Adrenal gland (tissue), 12 donors: Measurements from ENCODE around the gene CXCL12. TPM values are rescaled to one million over a fixed set of nuclear protein-coding genes. Genes with fewer than 3 reads are reported as not detected.

Experiments used
- DNase-seq, 7 donors: peaks; one replicate each; pipeline ENCODE4 v3.0.0-alpha.2; 2019 to 2020
- H3K27ac ChIP-seq, 5 donors: fragments of 200-600 bp; sonication (generic) in 4 of 5; 1 replicate in 3 of 5; 2 replicates in 2 of 5; pipeline versions ENCODE4 v1.5.1 to v1.8.0; 2016 to 2020; ENCODE audit warnings: mild to moderate bottlenecking in 1 of 5
- H3K27me3 ChIP-seq: fragments of 200-600 bp; 2 replicates; pipeline ENCODE4 v1.8.0; 2021
- H3K36me3 ChIP-seq, 2 donors: fragments of 200-600 bp; replicated peaks in 1 of 2; 1 replicate in 1 of 2; 2 replicates in 1 of 2; pipeline versions ENCODE4 v1.5.1 to v1.8.0; 2018 to 2022
- H3K4me1 ChIP-seq, 2 donors: fragments of 200-600 bp; replicated peaks in 1 of 2; 1 replicate in 1 of 2; 2 replicates in 1 of 2; pipeline versions ENCODE4 v1.5.1 to v1.8.0; 2018 to 2021
- H3K4me3 ChIP-seq, 4 donors: fragments of 200-600 bp; sonication (generic) in 3 of 4; one replicate each; pipeline ENCODE4 v1.5.1; 2016 to 2018
- H3K9me3 ChIP-seq, 3 donors: fragments of 200-600 bp; sonication (generic) in 1 of 3; replicated peaks in 1 of 3; 1 replicate in 2 of 3; 2 replicates in 1 of 3; pipeline versions ENCODE4 v1.5.1 to v1.8.0; 2016 to 2021
- POLR2A ChIP-seq, 2 donors: fragments of 450-650 bp; IDR thresholded peaks; one replicate each; pipeline ENCODE4 v1.6.1; 2017; ENCODE audit warnings: antibody characterized with exemption in 2 of 2, mild to moderate bottlenecking in 2 of 2, moderate library complexity in 1 of 2
- WGBS, 4 donors: extraction: QIAGEN DNeasy Blood & Tissue Kit in 2 of 4; methylation state at CpG; one replicate each; pipeline versions ENCODE4 v1.1.5 to v1.1.7; 2013 to 2017; 5-methylcytosine and 5-hydroxymethylcytosine counted together
- intact Hi-C, 2 donors: fragments of 100-400 bp; cut with DNase I; formaldehyde crosslinking; loops; one replicate each; pipeline versions ENCODE4 v1.14.1 to v1.15.0; 2022 to 2023
- polyA plus RNA-seq, 3 donors: library from polyadenylated mRNA; stranded (reverse); fragments of 200-250 nt in 2 of 3; fragments of 350-450 nt in 1 of 3; fragmentation: Illumina TruSeq in 1 of 3; extraction: RNeasy Lipid Tissue Mini Kit (QIAGEN cat#74804) in 1 of 3; gene quantifications; one replicate each; pipeline ENCODE4 v1.2.3, GENCODE V29; 2013 to 2014
- total RNA-seq, 9 donors: library from RNA; depleted of rRNA in 4 of 9; stranded (reverse); fragments of >200 nt in 4 of 9; fragments of 120-200 nt in 1 of 9; fragmentation: NEBNext Ultra II Directional in 1 of 9; extraction: Animal tissue kit (Norgen Biotek cat#: 25700) in 1 of 9; gene quantifications; one replicate each; pipeline versions ENCODE4 v1.1.0 to v1.2.4, GENCODE V29; 2013 to 2023
- TF ChIP-seq, protein P1 (sequence below), 6 experiments: fragments of 450-650 bp in 4 of 6; fragments of 200-600 bp in 2 of 6; sonication (generic) in 1 of 6; IDR thresholded peaks; 1 replicate in 5 of 6; 2 replicates in 1 of 6; pipeline versions ENCODE4 v1.5.1 to v1.8.0; 2016 to 2021; ENCODE audit warnings: antibody characterized with exemption in 6 of 6, mild to moderate bottlenecking in 2 of 6, moderate library complexity in 1 of 6
- donor health status: healthy with polysubstance abuse.
- donor health status: Bipolar disorder and iron deficiency.
- donor health status: DM: yes; HTN: yes; CAD: no.
- donor health status: DM: no; HTN: no; CAD: no.
- donor health status: DM: no; HTN: no; CAD: no.
- donor health status: DM: yes; HTN: yes; CAD: no.

CXCL12 gene
- total and polyA plus RNA-seq, 12 donors: 17.5 to 193 (median 66.1) TPM

DNA sequence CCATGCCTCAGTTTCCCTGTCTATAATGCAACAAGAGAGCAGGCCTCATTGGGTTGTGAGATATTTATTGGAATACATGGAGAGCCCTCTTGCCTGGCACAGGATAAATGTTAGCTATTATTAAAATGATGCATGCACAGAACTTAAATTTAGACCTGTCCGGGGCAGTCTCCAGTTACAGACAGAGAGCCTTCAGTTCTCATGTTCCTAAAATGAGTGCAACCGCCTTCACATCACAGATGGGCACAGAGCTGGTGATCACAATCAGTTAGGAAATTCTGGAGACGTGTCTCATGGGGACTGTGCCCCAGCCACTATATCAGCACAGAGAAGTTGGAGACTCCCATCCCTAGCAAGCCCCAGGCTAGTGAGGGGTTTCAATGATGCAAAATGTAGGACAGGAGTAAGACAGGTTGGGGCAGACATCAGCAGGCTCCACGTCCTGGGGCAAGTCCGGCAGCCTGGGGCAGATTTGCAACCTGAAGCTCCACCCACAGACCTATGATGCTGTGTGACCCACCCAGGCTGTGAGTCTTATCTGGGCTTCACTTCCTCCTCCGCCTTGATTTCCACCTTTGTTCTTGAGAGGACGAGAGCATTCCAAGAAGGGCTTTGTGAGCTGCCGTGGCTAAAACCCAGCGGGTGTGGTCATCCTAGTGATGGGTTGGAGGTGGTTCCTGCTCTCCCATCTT, 49.4 kb downstream of the CXCL12 start:
- WGBS, 4 donors: 78 to 81% (median 80%) methylated on average over 8 to 9 of the region's 9 CpGs
- Histone ChIP-seq H3K27ac (no peak overlapping the region), H3K9me3 (no peaks in the 10 kb centered on the region), H3K4me1 (no peaks in the 10 kb centered on the region), H3K27me3 (no peaks in the 10 kb centered on the region), H3K36me3 (no peaks in the 10 kb centered on the region), H3K4me3 (no peak overlapping the region)
- TF ChIP-seq, protein P1, sequence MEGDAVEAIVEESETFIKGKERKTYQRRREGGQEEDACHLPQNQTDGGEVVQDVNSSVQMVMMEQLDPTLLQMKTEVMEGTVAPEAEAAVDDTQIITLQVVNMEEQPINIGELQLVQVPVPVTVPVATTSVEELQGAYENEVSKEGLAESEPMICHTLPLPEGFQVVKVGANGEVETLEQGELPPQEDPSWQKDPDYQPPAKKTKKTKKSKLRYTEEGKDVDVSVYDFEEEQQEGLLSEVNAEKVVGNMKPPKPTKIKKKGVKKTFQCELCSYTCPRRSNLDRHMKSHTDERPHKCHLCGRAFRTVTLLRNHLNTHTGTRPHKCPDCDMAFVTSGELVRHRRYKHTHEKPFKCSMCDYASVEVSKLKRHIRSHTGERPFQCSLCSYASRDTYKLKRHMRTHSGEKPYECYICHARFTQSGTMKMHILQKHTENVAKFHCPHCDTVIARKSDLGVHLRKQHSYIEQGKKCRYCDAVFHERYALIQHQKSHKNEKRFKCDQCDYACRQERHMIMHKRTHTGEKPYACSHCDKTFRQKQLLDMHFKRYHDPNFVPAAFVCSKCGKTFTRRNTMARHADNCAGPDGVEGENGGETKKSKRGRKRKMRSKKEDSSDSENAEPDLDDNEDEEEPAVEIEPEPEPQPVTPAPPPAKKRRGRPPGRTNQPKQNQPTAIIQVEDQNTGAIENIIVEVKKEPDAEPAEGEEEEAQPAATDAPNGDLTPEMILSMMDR (IDR thresholded peaks at IDR 0.05): no peak
- no peak for TF ChIP-seq POLR2A (IDR thresholded peaks at IDR 0.05)
- intact Hi-C loops: no loop called here
- DNase-seq: no peak

DNA sequence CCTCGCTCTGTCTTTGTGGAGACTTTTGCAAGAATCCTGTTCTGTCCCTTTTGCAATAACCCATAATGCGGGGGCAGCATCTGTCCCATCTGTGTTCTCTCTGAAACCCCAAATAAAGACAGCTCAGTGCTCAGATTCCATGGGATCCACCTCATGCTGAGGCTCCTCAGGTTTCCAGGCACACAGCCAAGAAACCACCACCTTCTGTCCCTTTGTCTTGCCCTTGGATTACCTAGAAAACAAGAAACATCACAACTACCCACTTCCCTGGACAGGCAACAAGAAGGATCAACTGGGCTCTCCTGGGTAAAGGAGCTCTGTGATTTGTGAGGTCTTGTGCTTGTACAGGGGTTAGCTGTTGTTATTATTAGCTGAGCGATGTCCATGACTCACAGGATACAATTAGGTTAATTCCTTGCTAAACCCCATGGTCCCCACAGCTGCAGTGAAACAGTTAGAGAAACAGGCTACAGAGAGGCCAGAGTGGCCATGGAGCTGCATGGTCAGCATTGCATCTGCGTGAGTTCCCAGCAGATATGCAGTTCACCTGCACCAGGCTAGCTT, 50.2 kb downstream of the CXCL12 start:
- no peak for DNase-seq
- TF ChIP-seq, protein P1 (IDR thresholded peaks at IDR 0.05): no peak
- no peak for TF ChIP-seq POLR2A (IDR thresholded peaks at IDR 0.05)
- Histone ChIP-seq H3K27me3 (no peaks in the 10 kb centered on the region), H3K4me1 (no peaks in the 10 kb centered on the region), H3K4me3 (no peak overlapping the region), H3K9me3 (no peaks in the 10 kb centered on the region), H3K36me3 (no peaks in the 10 kb centered on the region), H3K27ac (no peak overlapping the region)
- intact Hi-C loops: no loop called here
- 74 to 92% (median 82%) methylated on average over 3 to 4 of the region's 4 CpGs for WGBS, 4 donors

DNA sequence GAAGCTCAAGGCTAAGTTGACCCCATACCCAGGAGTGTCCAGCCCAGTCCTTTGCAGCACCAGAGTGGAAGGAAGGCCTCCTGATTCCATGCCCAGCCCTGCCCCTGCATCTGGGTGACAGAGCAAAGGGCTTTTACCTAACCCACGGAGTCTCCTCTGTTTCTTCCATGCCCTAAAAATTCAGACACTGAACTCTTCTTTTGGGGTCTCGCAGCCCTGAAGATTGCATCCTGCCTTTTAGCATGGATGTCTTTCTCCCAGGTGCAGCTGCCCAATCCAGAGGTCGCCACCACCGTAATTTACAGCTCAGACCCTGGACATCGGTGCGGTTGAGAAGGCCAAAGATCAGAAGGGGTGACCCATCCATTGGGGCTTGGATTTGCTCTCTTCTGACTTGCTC, 50.8 kb downstream of the CXCL12 start:
- 87 to 90% (median 89%) methylated on average over 6 of the region's 6 CpGs for WGBS, 4 donors
- intact Hi-C loops: no loop called here
- H3K4me3 ChIP-seq: no peak overlapping the region
- DNase-seq: no peak
- no peaks in the 10 kb centered on the region for H3K9me3 ChIP-seq
- TF ChIP-seq, protein P1 (IDR thresholded peaks at IDR 0.05): no peak
- no peak for TF ChIP-seq POLR2A (IDR thresholded peaks at IDR 0.05)
- H3K27me3 ChIP-seq: no peaks in the 10 kb centered on the region
- H3K4me1 ChIP-seq: no peaks in the 10 kb centered on the region
- H3K27ac ChIP-seq: no peak overlapping the region
- H3K36me3 ChIP-seq: no peaks in the 10 kb centered on the region

DNA sequence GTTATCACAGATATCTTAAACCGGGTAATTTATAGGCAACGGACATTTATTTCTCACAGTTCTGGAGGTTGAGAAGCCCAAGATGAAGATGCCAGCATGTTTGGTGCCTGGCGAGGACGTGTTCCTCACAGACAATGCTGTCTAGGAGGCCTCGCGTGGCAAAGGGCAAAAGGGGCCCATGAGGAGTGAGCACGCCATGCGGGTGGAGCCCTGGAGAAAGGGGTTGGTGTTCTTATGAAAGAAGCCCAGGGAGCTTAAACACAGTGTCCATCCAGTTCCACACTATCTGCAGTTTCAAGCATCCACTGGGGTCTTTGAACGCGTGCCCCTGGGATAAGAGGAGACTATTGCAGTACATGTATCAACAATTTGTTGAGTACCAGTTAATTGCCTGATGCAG, 51.4 kb downstream of the CXCL12 start:
- 90 to 94% (median 93%) methylated on average over 10 of the region's 10 CpGs for WGBS, 4 donors
- no peak for DNase-seq
- intact Hi-C loops: no loop called here
- H3K27ac ChIP-seq: no peak overlapping the region
- no peak overlapping the region for H3K4me3 ChIP-seq
- H3K9me3 ChIP-seq: no peaks in the 10 kb centered on the region
- no peaks in the 10 kb centered on the region for H3K27me3 ChIP-seq
- no peak for TF ChIP-seq POLR2A (IDR thresholded peaks at IDR 0.05)
- TF ChIP-seq, protein P1 (IDR thresholded peaks at IDR 0.05): no peak
- H3K36me3 ChIP-seq: no peaks in the 10 kb centered on the region
- H3K4me1 ChIP-seq: no peaks in the 10 kb centered on the region
